HG03378 (cell line): ENCODE measurements around the gene THSD4.
"Not testable (repeated sequence)": the region's sequence is repeated elsewhere in the genome, so short reads cannot be mapped to it uniquely, and the experiment has no call there.

Experiments used
- ATAC-seq: cut with Tn5 transposase; IDR thresholded peaks from one replicate; pipeline ENCODE4 v1.9.1; 2021; ENCODE audit warnings: mild to moderate bottlenecking, moderate library complexity; ENCODE audit not compliant: unreplicated experiment

Gene THSD4

DNA sequence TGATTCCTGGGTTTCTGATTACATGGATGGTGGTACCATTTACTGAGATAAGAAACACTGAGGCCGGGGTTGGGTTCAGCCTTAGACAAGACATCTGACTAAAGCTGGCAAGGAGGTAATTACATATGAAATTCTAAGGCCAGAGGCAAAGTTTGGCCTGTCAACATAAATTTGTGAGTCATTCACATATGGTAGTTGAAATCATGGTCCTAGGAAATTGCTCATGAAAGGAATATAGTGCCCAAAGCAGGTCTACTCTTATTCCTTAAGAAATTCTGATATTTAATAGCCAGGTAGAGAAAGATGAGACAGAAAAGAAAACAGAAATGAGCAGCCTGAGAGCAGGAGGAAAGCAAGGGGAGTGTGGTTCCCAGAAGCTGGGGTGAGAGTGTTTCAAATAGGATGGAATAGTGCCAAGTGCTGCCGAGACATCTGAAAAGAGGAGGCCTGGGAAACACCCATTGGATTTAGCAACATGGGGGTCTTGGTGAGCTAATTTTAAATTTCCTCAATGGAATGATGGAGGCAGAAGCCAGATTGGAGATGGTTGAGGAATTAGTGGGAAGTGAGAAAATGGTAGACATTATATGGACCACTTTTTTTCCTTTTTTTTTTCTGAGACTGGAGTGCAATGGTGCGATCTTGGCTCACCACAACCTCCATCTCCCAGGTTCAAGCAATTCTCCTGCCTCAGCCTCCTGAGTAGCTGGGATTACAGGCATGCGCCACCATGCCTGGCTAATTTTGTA, 610.1 kb downstream of the THSD4 start:
- ATAC-seq: not testable (repeated sequence)

DNA sequence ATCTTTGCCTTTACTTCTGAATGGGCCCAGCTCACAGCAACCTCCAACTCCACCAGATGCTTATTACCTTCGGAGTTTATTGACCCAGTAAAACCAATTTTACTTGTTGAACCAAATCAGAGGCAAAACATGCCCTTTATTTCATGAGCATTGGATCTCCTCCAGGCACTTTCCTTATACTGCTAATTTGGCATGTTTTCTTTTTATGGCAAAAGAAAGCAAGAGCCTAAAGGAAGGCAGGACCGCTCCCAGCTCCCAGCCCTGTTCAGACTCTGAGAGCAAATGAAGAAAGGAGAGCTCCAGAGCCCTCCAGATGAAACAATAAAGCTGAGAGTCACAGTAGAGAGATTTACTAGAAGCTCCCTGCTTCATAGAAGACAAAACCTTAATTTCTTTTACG, 613.6 kb downstream of the THSD4 start:
- no peak for ATAC-seq

DNA sequence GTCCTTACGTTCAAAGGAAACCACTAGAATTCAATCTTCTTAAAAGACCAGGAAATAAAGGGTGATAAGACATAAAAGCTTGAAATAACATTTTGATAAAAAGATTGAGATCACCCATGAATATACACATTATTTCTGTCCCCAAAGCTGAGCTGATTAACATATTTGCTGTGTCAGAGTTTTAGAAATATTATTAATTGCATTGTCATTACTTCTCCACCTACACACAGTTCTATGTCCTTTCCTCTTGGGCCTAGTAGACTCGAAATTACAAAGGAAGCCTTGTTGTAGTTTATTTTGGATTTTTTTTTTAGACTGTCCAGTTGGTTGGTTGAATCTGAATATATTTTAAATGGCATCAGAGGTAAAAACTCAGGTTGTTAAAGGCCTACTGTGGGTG, 614.0 kb downstream of the THSD4 start:
- no peak for ATAC-seq

DNA sequence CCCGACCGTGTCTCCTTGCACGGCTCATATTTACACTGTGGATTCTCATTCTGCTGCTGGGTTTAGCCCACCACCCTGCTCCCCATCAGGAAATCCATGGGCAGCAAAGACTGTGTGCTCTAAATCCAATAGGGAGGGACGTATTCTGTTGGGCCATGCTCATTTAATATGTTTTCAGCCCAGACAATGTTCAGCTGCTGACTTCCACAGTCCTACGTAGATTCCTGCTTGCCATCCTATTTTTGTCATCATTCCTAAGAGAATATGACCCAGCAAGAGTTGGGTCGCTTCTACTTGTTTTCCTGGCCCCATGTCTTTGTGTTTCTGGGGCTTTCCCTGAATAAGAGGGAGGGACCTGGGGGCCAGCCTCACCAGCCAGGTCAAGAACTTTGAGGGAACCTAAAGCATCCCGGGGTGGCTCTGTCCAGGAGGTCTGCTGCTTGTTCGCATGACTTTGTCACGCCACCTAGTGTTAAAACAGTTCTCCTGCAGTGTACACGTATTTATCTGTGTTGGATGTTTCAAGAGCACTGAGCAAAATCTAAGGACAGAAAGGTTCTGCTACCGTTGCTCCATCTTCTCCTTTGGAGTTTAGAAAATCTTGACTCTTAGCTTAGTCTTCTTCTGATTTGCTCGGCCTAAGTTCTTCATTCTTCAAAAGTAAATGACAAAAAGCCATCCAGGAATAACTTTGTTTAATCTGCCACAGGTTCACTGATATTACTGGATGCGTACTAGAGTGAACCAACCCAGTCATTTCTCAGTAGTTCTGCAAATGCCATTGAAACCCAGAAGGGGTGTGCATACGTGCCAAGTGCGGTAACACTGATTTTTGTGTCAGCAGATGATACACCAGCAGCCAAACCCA, 615.2 kb downstream of the THSD4 start:
- no peak for ATAC-seq

DNA sequence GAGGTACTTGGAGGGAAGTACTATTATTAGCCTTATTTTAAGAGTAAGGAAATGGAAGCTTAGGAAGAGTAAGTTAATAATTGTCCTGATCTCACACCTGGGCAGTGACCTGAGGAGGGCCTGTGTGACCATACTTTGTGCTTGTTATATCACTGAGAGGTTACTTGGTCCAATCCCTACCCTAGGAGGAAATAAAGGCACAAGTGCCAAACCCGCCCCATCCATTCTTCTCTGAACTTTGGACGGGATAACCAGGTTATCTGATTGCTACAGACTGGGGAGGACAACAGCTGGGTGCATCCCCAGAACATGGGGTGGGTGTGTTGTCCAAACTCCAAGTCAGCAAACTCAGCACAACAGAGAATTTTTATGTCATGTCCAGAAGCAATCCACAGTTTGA, 617.4 kb downstream of the THSD4 start:
- ATAC-seq: no peak

DNA sequence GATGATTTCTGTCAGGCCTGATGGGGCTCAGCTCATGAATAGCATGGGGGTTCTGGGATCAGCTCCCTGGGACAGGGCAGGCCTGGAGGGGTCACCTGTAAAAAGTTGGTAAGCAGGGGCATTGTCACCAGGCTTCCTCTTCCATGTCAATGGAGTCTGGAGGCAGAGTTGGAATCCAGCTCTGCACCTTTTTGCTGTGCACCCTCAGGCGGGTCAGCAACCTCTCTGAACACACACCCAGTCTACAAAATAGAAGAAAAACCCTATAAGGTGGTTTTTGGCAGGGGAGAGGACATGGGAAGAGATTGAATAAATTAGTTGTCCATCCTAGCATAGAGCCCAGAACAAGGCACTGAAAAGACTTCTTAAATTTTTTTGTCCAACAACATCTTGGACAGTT, 617.9 kb downstream of the THSD4 start:
- no peak for ATAC-seq

DNA sequence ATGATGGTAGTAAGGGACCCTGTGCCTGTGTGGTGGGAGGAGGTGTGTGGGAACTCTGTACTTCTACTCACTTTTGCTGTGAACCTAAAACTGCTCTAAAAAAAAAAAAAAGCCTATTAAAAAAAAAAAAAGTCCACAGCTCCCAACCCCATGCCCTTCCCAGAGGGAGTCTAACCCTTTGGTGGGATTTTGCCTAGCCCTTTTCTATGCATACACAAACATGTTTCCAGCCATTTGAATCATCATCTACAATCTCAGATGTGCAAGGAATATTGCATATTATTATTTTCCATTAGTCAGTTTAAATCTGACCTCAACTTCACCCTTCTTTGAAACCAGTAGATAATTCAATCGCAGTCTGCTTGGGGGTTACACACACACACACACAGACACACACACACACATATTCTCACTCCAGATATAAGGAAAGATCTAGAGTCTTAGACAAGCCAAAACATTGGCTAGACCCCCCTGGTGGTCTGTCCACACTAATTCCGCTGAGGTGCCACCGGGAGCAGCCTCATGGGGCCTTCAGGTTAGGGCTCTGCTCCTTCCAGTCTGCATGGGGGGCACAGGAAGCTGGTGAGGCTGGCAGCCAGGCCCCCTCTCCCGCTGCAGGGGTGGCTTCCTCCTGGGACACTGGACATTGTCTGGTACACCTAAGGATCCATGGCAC, 619.6 kb downstream of the THSD4 start:
- ATAC-seq: no peak

DNA sequence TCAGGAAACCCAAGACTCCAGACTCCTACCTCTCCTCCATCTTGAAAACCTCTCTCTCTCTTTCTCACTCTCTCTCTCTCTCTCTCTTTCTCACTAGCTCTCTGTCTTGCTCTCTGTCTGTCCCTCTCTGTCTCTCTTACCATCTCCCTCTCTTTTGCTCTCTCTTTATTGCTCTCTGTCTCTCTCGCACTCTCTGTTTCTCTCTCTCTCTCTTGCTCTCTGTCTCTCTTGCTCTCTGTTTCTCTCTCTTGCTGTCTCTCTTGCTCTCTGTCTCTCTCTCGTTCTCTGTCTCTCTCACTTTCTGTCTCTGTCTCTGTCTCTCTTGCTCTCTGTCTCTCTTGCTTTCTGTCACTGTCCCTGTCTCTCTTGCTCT, 620.1 kb downstream of the THSD4 start:
- no peak for ATAC-seq

DNA sequence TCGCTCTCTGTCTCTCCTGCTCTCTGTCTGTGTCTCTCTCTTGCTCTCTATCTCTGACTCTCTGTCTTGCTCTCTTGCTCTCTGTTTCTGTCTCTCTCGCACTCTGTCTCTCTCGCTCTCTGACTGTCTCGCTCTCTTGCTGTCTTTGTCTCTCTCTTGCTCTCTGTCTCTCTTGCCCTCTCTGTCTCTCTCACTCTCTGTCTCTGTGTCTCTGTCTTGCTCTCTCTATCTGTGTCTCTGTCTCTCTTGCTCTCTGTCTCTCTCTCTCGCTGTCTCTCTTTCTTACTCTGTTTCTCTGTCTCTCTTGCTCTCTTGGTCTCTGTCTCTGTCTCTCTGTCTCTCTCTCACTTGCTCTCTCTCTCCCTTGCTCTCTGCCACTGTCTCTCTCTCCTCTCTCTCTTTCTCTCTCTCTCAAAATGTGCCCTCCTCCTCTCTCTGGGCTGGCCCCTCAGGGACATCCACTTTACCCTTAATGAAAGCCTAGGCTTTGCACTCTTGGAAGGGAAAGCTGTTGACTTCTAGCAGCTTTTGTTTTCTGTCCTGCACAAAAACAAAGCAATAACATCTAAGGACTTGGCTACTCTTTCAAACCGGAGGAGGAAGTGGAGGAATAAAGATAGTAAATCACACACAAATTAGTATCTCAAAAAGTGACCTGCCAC, 621.1 kb downstream of the THSD4 start:
- ATAC-seq: no peak

DNA sequence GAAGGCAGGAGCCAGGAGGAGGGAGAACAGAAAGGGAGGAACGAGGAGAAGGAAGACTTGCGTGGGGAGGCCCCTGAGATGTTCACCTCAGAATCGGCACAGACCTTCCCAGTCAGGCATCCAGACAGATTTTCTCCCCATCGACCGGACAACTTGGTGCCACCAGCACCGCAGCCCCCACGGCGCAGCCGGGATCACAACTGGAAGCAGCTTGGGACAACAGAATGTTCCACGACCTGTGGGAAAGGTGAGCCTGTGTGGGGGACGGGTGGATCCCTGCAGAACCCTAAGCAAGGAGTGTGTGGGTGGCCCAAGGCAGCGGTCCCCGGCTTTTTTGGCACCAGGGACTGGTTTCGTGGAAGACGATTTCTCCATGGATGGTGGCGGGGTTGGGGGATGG, 622.5 kb downstream of the THSD4 start:
- ATAC-seq: no peak

DNA sequence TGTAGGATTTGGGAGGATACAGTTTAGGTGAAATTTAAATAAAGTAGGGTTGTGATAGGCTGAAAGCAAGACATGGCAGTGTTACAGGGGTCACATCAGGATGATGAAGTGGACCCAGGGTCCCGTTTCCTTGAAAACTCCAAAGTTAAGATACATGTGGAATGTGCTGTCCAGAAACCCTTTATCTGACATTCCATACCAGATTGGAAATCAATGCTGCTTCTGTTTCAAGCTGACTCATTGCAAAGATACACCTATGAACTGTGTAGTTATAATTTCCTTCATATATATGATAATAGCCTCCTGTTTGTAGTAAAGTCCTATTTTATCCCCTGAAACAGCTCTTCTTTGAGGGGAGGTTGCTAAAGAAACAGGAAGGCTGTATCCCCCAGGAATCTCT, 624.1 kb downstream of the THSD4 start:
- ATAC-seq: no peak

DNA sequence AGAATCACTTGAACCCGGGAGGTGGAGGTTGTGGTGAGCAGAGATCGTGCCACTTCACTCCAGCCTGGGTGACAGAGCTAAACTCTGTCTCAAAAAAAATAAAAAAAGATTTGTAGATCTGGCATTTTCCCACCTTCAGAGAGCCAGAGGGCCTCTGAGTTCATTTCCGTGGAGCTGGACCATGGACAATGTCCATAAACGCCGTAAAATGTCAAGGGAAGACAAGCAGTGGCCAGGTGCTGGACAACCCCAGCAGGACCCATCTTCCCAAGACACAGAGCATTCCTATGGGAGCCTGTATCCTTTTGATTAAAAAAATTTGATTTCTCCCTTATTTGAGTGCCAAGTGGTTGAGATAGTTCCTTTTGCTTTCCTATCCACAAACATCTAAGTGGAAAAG, 627.7 kb downstream of the THSD4 start:
- ATAC-seq: no peak

DNA sequence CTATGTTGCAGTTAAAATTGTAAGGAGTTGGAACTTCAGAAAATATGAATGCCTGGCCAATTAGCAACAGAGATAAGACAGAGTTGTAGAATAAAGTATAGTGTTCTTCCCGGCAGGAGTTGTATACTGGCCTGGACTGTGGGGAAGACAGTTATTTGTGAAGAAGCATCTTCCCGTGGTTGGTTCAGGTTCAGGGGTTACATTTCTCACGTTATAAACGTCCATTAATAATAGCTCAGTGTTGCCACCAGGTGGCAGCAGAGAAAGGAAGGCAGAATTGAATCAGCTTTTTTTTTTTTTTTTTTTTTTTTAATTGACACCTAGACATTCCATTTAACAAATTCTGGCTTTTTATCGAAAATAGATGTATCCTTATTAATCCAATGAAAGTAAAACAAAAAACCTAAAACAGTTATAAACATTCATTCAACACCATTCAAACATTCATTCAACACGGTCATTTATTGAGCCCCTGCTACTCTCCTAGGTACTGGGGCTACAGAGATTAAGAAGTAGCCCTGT, 628.7 kb downstream of the THSD4 start:
- ATAC-seq: no peak

DNA sequence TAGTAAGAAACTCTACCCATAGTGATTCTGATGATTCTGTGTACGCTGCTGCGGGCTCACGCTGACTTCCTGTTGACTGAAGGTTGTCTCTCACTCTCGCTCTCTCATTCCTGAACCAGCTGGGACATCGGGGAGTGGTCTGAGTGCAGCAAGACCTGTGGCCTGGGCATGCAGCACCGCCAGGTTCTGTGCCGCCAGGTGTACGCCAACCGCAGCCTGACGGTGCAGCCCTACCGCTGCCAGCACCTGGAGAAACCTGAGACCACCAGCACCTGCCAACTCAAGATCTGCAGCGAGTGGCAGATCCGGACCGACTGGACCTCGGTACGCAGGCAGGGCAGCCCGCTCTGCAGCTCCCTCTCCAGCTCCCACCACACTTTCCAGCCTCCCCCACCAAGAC, 631.4 kb downstream of the THSD4 start:
- no peak for ATAC-seq

DNA sequence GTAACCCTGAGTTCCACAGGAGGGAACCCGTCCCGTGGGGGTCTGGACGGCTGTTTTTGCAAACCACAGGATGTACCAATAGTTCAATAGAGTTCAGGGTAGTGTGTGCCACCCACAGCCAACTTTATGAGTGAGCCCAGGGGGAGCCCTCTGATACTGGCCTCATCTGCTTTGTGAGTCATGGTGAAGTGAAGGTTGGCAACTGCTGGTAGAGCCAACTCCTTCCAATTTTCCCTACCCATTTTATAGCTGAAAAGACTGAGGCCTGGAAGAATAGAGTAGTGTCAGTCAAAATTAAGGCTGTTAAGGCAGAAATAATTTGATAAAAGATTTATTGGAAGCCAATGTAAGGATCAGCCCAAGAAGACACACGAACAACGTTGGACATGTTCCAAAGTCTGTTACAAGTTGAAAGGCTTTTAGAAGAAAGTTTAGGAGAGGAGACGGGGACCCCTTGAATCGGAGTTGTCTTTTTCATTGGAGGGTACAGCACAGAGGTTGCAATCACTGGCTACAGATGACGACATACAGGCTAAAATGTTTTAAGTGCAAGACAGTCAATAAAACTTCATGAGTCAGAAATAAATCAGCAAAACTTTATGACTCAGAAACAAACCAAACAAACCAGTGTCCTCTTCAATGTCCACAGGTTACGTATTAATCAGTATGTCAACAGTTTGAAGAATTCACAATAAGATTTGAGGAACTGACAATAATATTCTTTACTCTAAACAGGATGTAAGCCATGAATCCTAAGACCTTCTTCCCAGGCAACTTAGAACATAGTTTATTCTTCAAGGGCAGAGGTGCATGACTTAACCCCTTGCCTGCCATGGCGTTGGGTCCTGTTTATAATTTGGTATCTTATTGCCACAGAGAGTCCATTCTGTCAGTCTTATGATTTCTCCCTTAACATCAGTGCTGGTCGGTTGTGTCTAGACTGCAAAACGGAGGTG, 632.1 kb downstream of the THSD4 start:
- ATAC-seq: no peak

DNA sequence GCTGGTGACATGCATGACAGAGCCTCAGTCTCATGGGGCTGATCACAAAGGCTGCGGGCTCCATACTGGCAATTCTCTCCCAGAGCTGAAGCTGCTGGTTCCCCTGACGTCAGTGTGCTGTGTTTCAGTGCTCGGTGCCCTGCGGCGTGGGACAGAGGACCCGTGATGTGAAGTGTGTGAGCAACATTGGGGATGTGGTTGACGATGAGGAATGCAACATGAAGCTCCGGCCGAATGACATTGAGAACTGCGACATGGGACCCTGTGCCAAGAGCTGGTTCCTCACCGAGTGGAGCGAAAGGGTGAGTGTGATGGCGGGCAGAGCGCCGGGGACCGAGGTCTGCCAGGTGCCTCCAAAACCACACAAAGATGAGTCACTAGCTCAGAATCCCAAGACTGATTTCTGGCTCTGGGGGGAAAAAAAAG, 633.0 kb downstream of the THSD4 start:
- no peak for ATAC-seq

DNA sequence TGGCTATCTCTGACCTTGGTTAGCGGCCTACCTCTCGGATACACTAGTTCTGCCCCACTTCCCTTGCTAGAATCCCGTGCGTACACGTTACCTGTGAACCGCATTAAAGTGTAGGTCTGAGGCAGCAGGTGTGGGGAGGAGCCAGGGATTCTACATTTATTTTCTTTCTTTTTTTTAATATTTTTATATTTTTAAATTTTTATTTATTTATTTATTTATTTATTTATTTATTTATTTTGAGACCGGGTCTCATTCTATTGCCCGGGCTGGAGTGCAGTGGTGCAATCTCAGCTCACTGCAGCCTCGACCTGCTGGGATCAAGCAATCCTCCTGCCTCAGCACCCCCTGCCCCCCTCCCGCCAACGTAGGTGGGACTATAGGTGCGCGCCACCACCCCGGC, 634.2 kb downstream of the THSD4 start:
- ATAC-seq: no peak

DNA sequence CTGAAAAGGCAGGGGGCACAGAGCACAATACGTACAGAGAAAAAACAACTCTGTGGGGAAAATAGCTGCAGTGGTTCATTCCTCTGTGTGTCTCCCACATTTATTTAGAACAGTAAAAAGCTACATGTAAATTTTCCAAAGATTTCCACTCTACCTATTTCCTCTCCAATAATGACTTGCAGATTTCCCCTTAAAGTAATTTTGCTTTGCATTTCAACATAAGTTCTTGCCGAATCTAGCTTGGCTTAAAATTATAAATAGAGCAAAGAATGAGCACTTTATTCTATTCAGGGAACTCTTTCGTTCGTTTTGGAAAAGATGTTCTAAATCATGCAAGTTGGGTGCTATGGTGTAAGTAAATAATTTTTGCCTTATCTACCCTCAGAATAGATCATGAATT, 636.9 kb downstream of the THSD4 start:
- no peak for ATAC-seq

DNA sequence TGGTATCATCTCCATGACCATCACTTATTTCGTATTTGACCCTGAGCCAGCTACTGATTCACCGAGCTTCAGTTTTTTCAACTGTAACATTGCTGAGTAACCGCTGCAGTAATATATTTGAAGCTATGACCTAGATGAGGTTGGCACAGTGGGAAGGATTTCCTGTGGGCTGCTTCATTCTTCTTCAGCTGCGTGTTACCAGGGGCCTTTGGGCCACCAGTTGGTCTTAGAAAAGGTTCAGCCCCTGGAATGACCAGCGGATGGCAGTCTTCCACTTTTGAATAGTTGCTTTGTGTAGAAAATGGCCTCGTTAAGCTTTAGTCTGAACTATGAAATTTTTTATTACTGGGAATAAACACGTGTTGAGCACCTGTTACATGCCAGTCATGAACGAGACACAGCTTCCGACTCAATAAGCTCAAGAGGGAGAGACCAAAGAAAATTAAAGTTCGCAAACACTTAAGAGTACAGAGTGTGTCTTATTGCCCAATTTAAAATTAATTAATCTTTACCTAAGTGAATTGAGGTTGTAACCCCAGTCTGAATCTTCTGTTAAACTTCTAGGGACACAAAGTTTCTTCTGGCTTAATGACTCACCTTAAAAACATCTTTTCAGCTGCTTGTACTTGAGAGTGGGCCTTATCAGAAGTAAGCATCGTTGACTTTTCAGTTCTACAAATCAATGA, 637.5 kb downstream of the THSD4 start:
- ATAC-seq: no peak
